GM12892 (cell line): ENCODE results near the gene DLGAP1.

Source experiments
- POLR2AphosphoS5 ChIP-seq: IDR thresholded peaks from 2 replicates; pipeline ENCODE4 v1.6.1; 2011; ENCODE audit warnings: low read depth, low read length, control low read depth
- TAF1 ChIP-seq: IDR thresholded peaks from 2 replicates; pipeline ENCODE4 v1.6.1; 2011; ENCODE audit warnings: low read depth, mild to moderate bottlenecking, control low read depth, low read length, borderline replicate concordance

DNA sequence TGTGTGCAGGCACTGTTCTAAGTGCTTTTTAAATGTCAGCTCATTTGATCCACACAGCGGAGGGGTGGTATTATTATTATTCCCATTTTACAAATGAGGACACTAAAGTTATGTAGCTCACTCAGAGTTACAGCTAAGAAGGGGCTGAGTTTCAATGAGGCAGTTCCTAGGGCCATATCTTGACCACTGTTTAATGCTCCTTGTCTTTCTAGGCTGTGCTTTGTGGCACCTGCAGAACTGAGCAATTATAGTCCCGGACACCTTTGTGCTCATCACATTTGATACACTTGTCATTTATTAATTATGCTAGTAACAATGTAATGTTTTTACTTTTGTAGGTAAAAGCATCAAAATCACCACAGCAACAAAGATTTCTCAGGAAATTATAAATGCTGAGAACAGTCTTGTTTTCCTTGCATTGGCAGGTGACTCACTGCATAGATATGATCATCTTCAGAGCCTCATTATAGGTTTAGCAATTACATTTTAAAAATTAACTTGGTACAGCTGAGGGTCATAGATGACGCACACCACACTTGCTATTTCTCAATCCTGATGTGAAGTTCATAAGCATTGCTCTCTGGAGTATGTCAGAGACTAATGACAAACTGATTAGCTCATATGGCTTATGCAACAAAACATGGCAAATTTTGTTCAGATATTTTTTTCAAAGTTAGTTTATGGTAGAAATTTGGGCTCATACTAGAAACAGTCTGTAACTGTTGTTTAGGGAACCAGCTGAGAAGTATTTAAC, 638.3 kb downstream of the DLGAP1 start:
- no peak for TF ChIP-seq TAF1
- TF ChIP-seq POLR2AphosphoS5: no peak
